NCI-H1694 (cell line): ENCODE results near the gene CHMP5.

Experiments
- DNase-seq: peaks from one replicate; lab custom pipeline; 2025; lab: John Stamatoyannopoulos, UW

CHMP5 gene

GRCh38 chr9:33244137-33244784 lies 20.6 kb upstream of the CHMP5 start:
- DNase-seq: no peak

- DNase-seq: no peak
These were observed 19.5 kb upstream of the CHMP5 start for GRCh38 chr9:33245341-33245740.

GRCh38 chr9:33246269-33246860 lies 18.5 kb upstream of the CHMP5 start:
- no peak for DNase-seq

GRCh38 chr9:33248606-33249005 lies 16.2 kb upstream of the CHMP5 start:
- DNase-seq: no peak

GRCh38 chr9:33249087-33249658 lies 15.7 kb upstream of the CHMP5 start:
- DNase-seq: no peak

GRCh38 chr9:33249983-33250382 lies 14.9 kb upstream of the CHMP5 start:
- no peak for DNase-seq

GRCh38 chr9:33250458-33250995 lies 14.3 kb upstream of the CHMP5 start:
- no peak for DNase-seq

- no peak for DNase-seq
These were observed 10.6 kb upstream of the CHMP5 start for GRCh38 chr9:33254211-33254610.

GRCh38 chr9:33255014-33255413 lies 9.8 kb upstream of the CHMP5 start:
- no peak for DNase-seq

- DNase-seq: no peak
These were observed 9.4 kb upstream of the CHMP5 start for GRCh38 chr9:33255471-33255870.

GRCh38 chr9:33256236-33256635 lies 8.6 kb upstream of the CHMP5 start:
- DNase-seq: no peak

- DNase-seq: no peak
These were observed 7.6 kb upstream of the CHMP5 start for GRCh38 chr9:33257276-33257675.

- no peak for DNase-seq
These were observed 4.5 kb upstream of the CHMP5 start for GRCh38 chr9:33260372-33260771.

- no peak for DNase-seq
These were observed 1.5 kb upstream of the CHMP5 start for GRCh38 chr9:33263131-33264002.

- no peak for DNase-seq
These were observed 811 bp upstream of the CHMP5 start for GRCh38 chr9:33264003-33264472.

GRCh38 chr9:33265211-33265865 lies 489 bp downstream of the CHMP5 start:
- DNase-seq: no peak

- no peak for DNase-seq
These were observed 2.4 kb downstream of the CHMP5 start for GRCh38 chr9:33267151-33267767.

GRCh38 chr9:33270146-33270545 lies 5.3 kb downstream of the CHMP5 start:
- no peak for DNase-seq

GRCh38 chr9:33272061-33272460 lies 7.2 kb downstream of the CHMP5 start:
- DNase-seq: no peak

GRCh38 chr9:33273266-33273971 lies 8.6 kb downstream of the CHMP5 start:
- no peak for DNase-seq

GRCh38 chr9:33273972-33274328 lies 9.1 kb downstream of the CHMP5 start:
- DNase-seq: no peak
